GM18951 (cell line): ENCODE results near the gene CD58.

ENCODE experiments used
- POLR2A ChIP-seq: IDR thresholded peaks from 4 replicates; pipeline ENCODE4 v1.6.1; 2011; ENCODE audit warnings: mild to moderate bottlenecking; ENCODE audit not compliant: insufficient read length, insufficient read depth; ENCODE audit errors: extremely low read depth
- in situ Hi-C: fragments of 300-500 bp; cut with MboI; formaldehyde crosslinking; loops from one replicate; pipeline ENCODE4 v1.12.0; 2022; ENCODE audit warnings: low sequenced_read_pairs, mixed read lengths, inconsistent platforms; ENCODE audit not compliant: unreplicated experiment

Gene CD58

DNA sequence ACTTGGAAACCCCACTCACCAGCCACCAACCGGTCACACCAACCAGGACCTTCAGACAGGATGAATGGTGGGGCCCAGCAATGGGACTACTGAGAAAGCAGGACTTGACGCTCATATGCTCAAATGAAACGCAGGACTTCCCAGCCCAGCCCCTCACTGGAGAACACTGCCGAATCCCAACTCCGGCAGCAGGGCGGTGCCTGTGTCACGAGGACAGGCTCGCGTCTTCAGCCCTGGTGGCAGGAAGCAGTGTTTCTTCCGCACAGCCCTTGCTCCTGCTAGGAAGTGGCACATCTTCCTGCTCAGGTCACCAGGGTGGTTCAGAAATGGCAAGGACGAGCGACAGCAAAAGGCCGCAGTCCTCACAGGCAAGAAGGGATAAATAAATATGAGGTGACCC is 38.9 kb downstream of the CD58 start:
- TF ChIP-seq POLR2A: no peak
- in situ Hi-C loops: no loop called here

DNA sequence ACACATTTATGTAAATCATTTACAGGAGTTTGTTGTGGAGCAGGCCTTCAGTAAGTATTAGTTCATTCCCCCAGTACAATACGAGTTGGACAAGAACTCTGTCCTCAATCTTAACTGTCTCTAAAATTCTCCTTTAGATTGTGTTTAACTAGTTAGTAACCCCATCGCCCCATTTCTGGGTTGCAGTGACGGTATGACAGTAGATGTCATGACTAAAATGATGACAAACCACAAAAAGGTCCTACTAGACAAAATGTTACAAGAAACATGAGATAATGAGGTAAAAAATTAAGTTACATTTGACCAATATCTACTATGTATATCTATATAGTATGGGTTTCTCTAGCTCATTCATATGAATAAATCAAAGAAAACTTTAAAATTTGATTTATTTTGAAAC is 41.1 kb downstream of the CD58 start:
- in situ Hi-C loops: no loop called here
- TF ChIP-seq POLR2A: no peak

DNA sequence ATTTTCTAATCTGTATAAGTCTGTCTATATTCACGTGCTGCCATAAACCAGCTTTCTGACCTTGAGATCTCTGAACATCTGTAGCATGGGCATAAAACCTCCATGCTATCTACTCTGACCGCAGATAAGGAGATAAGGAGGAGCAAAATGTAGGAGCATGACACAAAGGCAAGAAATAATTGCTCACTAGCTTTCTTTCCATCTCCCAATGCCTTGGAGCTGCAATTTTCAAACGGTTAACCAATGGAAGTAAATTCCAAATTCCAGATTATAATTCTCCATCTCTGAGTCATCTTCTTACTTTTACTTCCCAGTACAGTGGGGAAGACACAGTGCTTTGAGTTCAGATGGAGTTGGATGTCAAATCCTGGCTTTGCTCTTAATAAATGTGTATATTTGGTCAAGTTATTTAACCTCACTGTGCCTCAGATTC is 41.6 kb downstream of the CD58 start:
- in situ Hi-C loops: no loop called here
- no peak for TF ChIP-seq POLR2A

DNA sequence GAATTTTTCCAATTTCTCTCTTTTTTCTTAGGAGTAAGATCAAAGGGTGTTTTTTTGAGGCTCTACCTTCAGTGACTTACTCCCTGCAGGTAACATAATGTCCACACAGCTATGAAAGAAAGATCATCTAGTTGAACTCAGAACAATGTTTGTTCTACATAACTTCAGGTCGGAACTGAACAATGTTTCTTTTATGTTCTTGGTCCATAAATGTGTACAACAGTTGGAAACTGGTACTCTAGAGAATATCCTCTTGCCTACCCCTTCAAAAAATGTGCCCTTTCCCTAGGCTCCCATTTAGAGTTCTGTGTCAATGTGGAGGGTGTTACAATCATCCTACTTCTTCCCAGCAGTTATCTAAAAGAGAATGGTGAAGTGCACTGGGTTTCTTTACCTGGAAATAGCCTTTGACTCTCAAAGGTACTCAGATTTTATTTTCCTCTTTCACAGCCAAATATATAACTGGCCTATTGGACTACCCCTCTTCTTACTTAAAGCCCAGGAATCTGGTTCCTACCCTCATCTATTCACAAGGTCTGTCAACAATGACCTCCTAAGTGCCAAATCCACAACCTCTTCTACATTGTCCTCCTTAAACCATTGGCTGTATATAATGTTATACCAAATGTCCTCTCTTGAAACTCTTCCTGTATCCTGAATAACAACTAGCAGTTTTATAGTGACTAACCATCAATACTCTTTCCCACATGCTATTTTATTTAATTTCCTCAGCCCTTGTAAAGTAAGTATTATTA is 42.3 kb downstream of the CD58 start:
- no peak for TF ChIP-seq POLR2A
- in situ Hi-C loops: no loop called here

DNA sequence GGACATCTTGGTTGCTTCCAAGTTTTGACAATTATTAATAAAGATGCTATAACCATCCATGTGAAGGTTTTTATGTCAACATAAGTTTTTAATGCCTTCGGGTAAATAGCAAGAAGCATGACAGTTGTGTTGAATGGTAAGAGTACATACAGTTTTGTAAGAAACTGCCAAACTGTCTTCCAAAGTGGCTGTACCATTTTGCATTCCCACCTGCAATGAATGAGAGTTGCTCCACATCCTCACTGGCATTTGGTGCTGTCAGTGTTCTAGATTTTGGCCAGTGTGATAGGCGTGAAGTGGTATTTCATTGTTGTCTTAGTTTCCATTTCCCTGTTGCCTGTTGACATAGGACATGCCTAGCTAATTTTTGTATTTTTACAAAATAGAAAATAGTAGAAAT is 45.4 kb downstream of the CD58 start:
- no peak for TF ChIP-seq POLR2A
- in situ Hi-C loops: no loop called here

DNA sequence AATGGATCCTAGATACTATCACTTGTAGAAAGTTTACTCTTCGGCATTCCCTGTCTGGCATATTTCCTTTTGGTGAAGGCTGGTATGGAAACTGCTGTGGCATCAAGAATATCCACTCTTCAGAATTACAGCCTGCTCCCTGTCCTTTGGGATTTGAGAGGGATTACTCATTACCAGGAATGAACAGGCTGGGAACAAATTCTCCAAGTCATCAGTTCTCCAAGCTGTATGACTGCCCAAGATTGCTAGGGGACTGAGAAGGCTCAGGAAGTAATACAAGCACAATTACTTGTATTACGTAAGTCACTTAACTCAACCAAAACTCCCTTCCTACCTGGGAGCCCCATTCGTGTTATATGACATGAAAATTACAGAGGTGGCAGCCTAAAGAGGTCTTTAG is 49.6 kb downstream of the CD58 start:
- no peak for TF ChIP-seq POLR2A
- in situ Hi-C loops: no loop called here

DNA sequence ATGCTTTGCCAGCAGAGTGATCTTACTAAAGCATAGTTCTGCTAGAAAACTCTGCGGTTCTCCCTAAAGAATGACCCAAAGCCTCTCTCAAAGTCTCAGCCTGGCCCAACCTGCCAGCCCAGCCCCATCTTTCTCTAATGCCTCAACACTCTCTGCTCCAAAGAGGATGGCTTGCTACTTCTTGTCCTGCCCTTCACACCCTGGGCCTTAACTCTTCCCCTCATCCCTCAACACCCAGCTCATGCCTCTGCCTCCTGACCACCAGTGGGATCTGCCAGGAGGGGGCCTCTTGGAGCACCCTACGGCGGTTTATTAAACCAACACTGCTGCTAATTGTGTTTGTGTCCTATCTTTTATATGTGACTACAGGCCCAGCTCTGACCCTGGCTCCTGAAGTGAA is 52.4 kb downstream of the CD58 start:
- in situ Hi-C loops: no loop called here
- TF ChIP-seq POLR2A: no peak

DNA sequence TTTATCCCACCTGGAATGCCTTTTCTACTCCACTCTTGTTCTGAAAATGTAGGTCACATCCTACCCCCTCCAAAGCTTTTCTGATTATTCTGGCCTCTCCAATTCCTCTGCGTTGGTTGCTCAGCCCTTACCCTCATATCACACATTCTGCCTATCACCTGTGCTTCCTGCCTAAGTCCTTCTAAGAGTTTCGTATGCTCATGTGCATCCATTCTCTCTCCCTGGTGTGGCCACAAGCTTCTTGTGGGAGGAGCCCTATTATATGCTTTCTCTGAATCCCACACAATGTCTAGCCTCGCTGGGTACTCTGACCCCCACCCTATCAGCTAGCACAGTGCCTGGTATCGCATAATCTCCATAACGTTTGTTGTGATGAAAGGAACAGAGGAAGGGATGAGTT is 54.2 kb downstream of the CD58 start:
- in situ Hi-C loops: no loop called here
- TF ChIP-seq POLR2A: no peak

DNA sequence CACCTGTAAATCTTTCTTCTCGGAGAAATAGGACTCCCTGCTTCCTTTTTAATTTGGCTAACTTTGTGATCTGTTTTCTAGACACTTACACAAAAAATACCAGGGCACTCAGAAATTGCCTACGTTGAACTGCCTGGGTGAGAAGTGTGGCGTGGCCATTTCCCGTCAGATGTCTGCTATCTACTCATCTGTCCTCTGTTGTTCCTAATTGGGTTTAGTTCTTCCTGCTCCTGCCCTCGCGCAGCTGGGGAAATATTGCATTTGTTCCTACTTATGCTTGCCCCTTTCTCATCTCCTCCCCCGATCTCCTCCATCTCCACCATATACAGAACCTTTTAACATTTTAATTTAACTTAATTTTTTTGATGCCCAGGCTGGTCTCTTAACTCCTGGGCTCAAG is 55.1 kb downstream of the CD58 start:
- TF ChIP-seq POLR2A: no peak
- in situ Hi-C loops: no loop called here

DNA sequence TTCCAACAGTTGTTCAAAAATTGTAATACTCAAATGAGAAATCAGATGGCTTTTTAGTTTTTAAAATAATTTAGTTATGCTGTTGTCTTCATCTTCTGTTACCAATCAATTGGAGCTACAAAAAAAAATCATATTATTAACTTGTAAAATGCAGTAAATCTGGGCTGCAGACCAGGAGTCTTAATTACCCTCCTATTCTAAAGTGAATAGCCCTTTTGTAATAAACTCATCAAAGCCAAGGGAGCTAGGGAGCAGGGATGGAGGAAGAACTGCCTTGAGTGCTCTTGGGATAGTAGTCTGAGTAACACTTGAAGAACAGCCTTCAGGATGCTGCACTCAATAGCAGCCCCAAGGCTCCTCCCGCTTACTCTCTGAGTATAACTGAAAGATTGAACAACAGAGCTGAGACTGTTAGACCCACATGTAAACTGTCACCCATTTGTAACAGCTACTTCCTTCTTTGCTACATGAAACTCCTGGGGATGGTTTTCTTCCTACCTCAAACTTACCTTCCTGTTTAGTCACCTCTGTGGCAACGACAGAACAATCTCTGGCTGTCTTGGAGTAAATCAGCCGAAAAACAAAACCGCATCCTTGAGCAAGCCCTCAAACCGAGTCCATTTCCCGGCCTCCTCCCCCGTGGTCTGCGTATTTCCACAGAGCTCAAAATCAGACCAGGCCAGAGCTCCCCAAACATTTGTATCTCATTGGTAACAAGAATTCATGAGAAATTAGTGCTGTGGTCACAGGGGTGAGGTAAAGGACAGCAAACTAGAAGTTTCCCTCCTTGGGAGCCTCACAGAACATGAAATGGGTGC is 55.9 kb downstream of the CD58 start:
- peak; percentile 6 for TF ChIP-seq POLR2A
- in situ Hi-C loops: no loop called here

DNA sequence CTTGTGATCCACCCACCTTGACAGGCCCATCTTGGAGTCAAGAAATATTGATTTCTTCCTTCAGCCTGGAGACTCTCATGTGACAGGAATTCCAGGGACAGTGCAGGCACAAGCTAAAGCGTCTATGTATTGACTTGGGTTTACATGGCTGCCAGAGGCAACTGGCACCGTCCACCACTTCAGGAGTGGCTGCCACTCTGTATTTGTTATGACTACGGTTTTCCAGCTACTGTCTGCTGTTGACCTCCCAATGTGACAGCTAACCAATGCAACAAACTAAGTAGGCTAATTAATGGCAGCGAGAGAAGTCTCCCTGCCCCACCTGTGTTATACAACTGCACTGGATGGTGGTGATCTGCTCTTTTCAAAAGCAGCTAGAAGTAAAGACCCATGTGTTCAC is 56.9 kb downstream of the CD58 start:
- in situ Hi-C loops: no loop called here
- no peak for TF ChIP-seq POLR2A

DNA sequence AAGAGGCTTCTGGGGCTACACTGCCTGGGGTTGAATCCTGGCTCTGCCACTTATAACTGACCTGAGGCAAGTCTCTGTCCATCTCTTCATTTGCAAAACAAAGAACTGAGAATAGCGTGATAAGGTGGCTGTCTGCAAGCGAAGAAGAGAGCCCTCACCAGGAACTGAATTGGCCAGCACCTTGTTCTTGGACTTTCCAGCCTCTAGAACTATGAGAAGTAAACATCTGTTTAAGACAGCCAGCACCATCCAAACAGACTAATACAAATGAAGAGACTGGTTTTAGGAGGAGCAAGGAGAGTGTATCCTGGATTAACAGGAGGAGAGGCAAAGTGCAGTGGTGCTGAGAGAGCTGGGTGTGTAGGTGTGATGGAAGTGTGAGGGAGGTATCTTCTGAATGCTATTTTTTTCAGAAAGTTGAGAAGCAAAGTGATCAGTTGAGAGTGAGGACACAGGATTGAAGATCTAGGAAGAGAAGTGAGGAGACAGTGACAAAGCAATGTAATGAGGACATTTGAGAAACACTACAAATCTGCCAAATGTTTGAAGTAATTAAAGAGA is 59.3 kb downstream of the CD58 start:
- TF ChIP-seq POLR2A: no peak
- in situ Hi-C loops: no loop called here

DNA sequence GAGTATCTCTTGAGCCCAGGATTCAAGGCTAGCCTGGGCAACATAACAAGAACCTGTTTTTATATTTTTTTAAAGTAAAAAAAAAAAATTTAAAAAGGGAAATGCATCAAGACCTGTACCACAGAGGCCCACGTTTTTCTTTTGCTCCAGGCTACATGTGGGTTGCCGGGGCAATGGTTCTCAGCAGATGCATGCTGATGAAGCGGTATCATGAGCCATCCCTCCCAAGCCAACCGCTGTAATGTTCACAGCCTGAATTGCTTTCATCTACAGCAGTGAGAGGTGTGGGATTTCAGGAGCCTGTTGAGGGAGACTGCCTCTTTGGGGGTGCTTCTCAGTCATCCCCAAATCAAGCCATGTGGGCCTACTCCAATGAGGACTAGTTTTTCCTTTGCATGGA is 60.5 kb downstream of the CD58 start:
- no peak for TF ChIP-seq POLR2A
- in situ Hi-C loops: no loop called here
